GM18909 (cell line): Measurements from ENCODE around the gene TMC6.

Source experiments
- ATAC-seq: cut with Tn5 transposase; IDR thresholded peaks from one replicate; pipeline ENCODE4 v1.9.1; 2021; ENCODE audit warnings: mild to moderate bottlenecking; ENCODE audit not compliant: unreplicated experiment, poor library complexity

TMC6 gene

DNA sequence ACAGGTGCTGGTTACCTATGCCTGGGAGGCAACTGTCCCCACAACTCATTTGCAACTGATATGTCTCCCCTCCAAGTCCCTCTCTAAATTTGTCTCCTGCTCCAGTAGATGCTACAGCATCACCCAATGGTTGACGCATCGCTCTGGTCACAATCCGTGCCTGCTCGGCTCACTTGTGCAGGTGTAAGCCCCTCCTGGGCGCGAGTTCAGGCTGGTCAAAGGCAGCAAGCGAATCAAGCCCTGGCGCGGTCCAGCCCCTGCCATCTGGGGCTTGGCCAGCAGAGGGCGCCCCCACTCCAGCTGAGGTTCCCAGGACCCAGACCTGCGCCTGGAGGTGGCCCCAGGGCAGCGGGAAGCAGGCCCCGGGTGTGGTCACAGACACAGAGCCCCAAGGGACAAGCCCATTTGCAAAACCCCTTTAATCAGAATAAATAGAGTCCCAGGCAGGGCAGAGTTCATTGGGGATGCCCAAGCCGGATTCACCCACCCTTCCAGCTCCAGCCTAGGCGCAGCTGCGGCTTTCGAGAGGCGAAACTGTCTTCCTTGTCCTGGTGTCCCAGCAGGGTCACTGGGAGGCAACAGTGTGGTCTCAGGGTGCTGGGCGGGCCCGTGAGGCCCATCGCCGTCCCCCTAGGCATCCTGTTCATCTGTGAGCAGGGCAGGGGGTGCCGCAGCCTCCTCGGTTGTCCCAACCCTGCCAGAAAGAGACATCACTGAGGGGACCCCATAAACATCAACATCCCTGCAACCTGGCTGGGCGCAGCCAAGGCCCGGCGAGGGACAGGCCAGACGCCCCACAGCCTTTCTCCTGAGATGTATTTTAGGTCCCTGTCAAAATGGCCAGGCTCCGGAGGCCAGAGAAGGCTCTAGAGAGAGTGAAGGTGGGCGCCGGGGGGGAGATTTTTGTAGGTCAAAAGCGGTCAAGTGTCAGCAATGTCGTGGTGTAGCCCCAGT lies 15.8 kb downstream of the TMC6 start:
- no peak for ATAC-seq

DNA sequence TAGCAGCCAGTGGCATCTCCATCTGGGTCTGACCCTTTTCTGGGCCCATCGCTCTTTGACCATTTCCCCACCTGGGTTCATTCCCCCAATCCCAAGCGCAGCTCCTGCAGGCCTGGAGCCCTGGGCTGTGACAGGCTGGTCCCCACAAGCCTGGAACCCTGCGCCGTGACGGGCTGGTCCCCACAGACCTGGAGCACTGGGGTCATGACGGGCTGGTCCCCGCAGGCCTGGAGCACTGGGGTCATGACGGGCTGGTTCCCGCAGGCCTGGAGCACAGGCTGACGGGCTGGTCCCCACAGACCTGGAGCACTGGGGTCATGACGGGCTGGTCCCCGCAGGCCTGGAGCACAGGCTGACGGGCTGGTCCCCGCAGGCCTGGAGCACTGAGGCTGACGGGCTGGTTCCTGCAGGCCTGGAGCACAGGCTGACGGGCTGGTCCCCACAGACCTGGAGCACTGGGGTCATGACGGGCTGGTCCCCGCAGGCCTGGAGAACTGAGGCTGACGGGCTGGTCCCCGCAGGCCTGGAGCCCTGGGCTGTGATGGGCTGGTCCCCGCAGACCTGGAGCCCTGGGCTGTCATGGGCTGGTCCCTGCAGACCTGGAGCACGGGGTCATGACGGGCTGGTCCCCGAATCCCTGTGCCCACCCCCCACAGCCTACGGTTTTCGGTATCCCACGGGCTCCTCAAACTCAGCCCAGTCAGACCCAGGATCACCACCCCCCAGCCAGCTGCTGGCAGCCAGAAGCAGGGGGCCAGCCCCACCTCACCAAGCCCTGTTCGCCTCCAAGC lies 16.6 kb downstream of the TMC6 start:
- no peak for ATAC-seq

DNA sequence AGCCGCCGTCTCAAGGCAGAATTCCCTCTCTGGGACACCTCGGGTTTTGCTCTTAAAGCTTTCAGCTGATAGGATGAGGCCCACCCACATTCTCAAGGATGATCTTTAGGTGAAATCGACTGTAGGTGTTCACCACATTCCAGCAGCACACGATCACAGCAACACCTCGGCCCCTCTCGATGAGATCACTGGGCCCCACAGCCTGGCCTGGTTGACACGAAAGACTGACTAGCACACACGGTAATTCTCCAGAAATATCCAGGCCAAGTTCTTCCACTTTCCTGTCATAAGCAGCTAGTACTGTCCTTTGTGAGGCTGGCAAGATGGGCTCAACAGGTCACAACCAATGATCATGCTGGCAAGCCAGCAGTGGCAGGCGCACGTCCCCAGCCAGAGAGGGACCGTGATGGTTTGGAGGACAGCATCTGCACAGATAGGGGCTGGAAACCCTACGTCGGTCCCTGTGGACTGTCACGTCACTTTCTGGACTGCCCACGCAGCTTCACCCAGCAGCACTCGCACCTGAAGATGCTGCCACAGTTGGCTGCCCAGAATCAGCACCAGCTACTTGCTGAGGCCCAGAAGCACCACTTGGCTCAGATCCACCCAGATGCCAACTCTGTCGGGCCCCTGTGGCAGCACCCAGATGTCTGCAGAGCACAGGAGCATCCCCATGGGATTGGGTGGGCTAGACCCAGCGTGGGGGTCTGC lies 17.4 kb downstream of the TMC6 start:
- ATAC-seq, result no peak

DNA sequence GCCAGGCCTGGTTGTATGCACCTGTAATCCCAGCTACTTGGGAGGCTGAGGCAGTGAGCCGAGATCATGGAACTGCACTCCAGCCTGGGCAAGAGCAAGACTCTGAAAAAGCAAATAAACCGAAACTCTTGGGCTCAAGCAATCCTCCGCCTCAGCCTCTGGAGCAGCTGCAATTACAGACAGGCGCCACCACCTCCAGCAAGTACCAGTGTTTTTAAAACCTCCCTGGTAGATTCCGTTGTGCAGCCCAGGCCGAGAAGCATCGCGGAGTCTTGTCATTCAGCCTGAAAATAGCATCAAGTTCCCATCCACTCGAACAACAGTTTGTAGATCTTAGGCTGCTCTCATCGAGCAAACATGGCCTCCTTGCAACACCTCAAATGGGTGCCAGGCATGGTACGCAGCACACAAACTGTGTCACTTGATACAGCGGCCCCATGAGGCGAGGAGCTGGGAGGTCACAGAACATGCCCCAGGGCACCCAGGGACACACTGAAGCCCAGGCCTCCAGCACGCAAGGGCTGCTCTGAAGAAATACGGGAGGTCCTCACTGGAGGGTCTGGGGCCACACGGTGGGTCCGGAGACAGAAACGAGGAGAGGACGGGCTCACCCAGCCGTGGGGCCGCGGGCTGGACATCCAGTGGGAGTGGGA lies 18.1 kb downstream of the TMC6 start:
- ATAC-seq, result no peak

DNA sequence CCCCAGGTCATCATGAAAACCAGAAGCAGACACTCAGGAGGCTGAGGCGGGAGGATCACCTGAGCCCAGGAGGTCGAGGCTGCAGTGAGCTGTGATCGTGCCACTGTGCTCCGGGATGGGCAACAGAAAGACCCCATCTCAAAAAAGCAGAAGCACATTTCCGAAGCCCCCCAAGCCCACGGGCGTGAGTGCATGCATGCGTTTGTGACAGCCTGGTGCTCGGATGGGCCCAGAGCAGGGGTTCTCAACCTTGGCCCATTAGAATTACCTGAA lies 19.1 kb downstream of the TMC6 start:
- ATAC-seq, result no peak

DNA sequence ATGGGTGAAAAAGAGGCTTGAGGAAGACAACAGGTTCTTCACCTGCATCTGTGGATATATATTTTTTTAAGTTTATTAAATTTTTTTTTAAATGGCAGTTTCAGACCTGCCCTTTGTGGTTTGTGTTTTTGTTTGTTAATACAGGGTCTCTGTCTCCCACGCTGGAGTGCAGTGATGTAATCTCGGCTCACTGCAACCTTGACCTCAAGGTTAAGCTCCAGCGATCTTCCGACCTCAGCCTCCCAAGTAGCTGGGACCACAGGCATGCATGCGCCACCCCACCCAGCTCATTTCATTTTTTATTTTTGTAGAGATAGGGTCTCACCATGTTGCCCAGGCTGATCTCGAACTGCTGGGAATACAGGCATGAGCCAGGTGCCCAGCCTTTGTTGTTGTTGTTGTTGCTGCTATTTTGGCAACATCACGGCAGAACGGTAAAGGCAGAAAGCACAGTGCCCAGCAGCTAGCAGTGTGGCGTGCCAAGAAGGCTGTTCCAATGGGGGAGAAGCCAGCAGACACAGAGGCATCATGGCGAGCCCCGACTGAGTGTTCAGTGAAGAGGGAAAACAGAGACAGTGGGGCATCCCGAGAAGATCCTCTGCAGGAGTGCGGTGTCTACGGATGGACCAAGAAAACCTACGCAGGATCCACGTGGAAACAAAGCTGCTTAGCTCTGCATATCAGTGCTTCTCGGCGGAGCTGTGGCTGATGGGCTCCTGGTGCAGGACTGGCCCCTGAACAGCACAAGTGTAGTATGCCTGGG lies 19.6 kb downstream of the TMC6 start:
- no peak for ATAC-seq

DNA sequence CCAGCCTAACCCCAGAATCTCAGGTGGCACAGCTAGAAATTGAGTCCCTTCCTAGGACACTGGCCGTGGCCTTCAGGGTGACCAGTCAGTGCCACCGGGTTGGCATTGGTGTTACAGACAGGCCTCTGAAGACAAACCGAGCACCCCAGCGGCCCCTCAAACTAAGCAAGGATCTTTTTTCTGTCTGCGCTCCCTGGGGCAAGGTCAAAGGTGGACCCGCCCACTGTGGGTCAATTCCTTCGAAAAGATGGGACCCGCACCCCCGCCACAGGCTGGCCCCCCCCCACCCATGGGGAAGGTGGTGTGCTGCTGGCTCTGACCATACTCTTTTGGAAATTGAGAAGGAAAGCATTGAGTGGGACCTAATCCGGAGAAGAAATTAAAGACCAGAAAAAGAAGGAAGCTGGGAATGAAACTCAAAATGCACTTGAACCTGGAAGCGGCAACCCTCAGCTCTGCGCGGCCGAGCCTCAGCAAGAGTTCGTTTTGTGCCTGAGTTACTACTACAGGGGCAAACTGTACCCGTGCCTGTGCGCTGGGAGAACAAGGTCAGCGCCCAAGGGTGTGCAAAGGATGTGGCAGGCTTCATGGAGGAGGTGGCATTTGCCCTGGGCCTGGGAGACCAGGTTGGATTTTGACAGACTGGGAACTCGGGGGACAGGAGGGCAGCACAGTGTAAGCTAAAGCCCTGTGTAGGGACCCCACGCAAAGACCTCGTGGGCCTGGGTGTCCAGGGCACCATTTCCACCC lies 20.4 kb downstream of the TMC6 start:
- no peak for ATAC-seq

DNA sequence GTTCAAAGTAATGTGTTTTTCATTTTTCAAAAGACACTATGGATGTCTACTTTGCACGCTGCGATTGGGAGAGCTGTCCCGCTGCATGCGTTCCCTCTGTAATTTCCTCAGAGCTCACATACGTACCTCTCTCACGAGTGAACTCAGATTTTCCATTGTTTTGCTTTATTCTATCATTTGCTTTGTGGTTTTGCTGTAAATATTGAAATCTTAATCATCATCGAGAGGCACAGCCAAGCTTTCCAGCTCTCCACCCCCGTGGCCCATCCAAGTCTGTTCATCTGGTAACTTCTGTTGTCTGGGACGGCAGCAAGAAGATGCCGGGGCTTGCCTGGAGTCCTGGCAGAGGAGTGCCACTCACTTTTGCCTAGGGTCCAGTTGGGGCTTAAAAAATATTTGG lies 21.1 kb downstream of the TMC6 start:
- ATAC-seq, result no peak

DNA sequence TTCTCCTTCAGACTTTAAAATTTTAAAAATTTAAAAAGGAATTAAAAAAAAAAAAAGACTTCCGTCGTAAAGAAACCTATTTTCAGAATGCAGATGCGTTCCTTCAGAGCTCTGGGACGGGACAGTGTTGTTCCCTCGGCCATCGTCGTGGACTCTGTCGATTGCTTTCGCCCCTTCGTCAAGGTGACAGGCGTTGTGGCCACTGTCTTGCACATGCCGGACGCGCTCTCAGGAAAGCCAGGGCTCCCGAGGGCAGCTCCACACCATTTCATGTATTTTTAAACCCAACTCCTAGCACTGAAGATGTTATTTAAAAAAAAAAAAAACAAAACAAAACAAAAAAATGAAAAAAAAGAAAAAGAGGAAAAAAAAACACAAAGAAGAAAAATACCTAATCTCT lies 22.3 kb downstream of the TMC6 start:
- no peak for ATAC-seq

DNA sequence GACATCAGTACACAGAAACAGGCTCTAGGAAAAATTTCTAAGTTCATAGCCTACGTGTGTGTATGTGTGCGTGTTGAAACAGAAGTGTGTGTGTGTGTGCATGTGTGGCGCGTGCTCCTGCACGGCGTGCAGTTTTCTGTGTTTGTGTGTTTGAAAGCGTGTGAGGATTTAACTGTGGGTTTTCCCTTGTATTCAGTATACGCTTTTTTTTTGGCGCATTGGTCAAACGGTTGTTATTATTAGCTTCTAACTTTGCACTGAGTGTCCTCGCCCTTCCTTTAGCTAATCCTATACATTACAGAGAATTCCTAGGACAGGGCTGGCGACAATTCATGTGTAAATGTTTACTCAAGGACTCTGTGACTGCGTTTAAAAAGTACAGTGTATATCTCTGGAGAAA lies 23.0 kb downstream of the TMC6 start:
- ATAC-seq, result no peak

DNA sequence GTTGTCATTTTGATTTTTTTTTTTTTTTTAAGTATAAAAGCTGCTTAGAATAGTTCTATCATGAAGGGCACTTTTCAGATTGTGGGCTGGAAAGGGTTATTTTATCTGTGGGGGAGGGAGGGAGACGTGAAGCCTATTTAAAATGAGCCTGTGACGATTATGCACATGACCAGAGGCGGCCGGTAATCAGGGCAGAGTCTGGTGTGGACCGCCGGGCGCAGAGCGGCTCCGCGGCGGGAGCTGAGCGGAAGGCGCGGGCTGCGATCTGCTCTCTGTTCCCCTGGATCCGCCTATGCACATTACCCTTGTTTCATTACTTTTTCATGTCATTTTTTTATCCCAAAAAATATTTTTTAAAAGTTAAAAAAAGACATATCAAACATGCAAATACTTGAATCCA lies 23.5 kb downstream of the TMC6 start:
- no peak for ATAC-seq

DNA sequence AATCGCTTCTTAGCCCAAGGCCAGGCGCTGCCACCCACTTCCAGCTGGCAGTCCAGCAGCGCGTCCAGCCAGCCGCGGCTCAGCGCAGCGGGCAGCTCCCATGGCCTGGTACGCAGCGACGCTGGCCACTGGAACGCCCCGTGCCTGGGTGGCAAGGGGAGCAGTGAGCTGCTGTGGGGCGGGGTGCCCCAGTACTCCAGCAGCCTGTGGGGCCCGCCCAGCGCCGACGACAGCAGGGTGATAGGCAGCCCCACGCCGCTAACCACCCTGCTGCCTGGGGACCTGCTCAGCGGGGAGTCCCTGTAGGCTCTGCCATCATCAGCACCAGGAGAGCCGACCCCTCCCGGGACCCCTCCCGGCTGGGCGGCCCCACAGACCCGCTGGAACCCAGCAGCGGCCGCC lies 24.0 kb downstream of the TMC6 start:
- ATAC-seq, result no peak

DNA sequence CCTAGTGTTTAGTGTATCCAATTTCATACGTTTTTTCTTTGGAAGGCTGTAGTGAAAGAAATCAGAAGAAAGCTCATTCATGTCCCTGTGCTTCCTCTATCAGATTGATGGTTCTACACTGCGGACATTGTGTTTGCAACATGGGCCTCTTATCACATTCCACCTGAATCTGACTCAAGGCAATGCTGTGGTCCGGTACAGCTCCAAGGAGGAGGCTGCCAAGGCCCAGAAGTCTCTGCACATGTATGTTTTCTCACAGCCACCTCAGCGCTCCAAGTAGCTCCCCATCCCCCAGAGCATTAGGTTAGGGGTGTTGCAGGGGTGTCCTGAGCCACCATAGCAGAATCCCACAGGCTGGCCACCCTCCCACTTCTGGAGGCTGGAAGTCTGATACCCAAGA lies 25.2 kb downstream of the TMC6 start:
- no peak for ATAC-seq

DNA sequence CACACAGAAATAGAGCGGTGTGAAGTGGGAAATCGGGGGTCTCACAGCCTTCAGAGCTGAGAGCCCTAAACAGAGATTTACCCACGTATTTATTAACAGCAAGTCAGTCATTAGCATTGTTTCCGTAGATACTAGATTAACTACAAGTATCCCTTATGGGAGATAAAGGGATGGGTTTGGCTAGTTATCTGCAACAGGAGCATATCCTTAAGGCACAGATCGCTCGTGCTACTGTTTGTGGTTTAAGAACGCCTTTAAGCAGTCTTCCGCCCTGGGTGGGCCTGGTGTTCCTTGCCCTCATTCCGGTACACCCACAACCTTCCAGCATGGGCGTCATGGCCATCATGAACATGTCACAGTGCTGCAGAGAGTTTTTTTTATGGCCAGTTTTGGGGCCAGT lies 27.0 kb downstream of the TMC6 start:
- ATAC-seq, result no peak

DNA sequence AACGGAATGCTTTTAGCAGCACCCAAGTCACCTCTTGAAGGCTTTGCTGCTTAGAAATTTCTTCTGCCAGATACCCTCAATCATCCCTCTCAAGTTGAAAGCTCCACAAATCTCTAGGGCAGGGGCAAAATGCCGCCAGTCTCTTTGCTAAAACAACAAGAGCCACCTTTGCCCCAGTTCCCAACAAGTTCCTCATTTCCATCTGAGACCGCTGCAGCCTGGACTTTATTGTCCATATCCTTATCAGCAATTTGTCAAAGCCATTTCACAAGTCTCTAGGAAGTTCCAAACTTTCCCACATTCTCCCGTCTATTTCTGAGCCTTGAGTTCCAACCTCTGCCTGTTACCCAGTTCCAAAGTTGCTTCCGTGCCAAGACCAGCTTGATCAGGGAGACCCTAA lies 27.4 kb downstream of the TMC6 start:
- no peak for ATAC-seq

DNA sequence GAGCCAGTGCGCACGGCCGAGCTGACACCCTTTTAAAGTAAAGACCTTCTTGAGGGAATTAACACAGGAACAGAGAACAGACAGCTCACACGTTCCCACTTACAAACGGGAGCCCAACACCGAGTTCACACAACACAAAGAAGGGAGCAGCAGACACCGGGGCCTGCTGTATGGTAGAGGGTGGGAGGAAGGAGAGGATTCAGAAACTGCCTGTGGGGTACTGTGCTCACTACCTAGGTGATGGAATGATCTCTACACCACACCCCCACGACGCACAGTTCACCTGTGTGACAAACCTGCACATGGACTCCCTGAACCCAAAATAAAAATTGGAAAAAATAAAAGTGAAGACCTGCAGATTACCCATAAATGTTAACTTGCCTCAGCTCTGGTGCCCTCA lies 32.5 kb downstream of the TMC6 start:
- no peak for ATAC-seq

DNA sequence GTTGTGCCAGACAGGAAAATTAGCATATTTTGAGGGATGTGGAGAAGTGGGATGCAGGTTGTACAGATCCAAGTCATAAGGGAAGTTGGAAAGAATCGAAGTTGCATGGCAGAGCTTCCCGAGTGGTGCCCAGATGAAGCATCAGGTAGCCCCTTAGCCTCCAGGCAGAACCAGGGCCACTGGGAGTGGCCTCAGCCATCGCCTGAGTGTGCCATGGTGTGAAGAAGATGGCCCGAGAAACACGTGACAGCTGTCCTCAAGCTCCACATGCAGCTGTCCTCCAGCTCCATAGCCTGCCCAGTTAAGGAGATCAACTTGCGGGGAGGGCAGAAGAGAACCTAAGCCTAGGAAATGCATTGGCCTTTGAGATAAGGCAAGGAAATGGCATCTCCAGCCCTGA lies 33.5 kb downstream of the TMC6 start:
- ATAC-seq, result no peak

DNA sequence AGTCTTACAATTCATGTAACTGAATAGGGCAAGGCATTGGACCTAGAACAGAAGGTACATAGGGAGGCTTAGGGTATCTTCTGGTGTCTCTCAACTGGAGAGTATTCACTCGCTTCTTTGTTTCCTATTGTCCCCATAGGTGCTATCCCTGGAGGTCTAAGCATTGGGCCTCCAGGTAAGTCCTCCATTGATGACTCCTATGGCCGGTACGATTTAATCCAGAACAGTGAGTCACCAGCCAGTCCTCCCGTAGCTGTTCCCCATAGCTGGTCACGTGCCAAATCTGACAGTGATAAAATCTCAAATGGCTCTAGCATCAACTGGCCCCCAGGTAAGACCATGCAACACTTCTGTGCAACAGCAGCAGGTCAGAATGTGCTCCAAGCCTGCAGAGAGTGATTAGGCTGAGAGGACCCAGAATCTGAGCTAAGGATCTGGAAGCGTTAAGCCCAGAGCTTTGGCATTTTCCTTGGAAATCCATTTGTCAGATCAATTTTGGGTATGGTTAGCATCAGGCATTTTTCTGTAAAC lies 35.7 kb downstream of the TMC6 start:
- ATAC-seq, result no peak
